SK-N-SH treated with all-trans-retinoic acid at 6 μM for 48 hours (cell line): ENCODE data around the gene SAFB2.

Experiments used
- ARNTL ChIP-seq: fragments of 450-650 bp; formaldehyde crosslinking; IDR thresholded peaks from 2 replicates; pipeline ENCODE4 v1.5.0; 2020; ENCODE audit warnings: low read depth, mild to moderate bottlenecking, moderate library complexity, borderline replicate concordance
- CSRNP3 ChIP-seq: fragments of 250-450 bp; sonication (Bioruptor Pico); IDR thresholded peaks from 2 replicates; pipeline ENCODE4 v1.5.1; 2021; ENCODE audit warnings: mild to moderate bottlenecking, moderate library complexity
- PATZ1 ChIP-seq: fragments of 250-450 bp; sonication (Bioruptor Pico); IDR thresholded peaks from 2 replicates; pipeline ENCODE4 v1.8.0; 2020; ENCODE audit warnings: mild to moderate bottlenecking, moderate library complexity, borderline replicate concordance
- POU6F1 ChIP-seq: fragments of 250-450 bp; sonication (Bioruptor Pico); IDR thresholded peaks from 2 replicates; pipeline ENCODE4 v1.8.0; 2021; ENCODE audit warnings: low read depth, mild to moderate bottlenecking, moderate library complexity, borderline replicate concordance
- PPARA ChIP-seq: fragments of 250-450 bp; sonication (Bioruptor Pico); IDR thresholded peaks from 2 replicates; pipeline ENCODE4 v1.5.0; 2020; ENCODE audit warnings: mild to moderate bottlenecking, borderline replicate concordance
- RARB ChIP-seq: fragments of 250-450 bp; sonication (Bioruptor Pico); IDR thresholded peaks from 2 replicates; pipeline ENCODE4 v1.8.0; 2021; ENCODE audit warnings: mild to moderate bottlenecking, moderate library complexity
- SNAI2 ChIP-seq: fragments of 250-450 bp; sonication (Bioruptor Pico); IDR thresholded peaks from 2 replicates; pipeline ENCODE4 v1.5.0; 2020; ENCODE audit warnings: mild to moderate bottlenecking, moderate library complexity
- TOX ChIP-seq: fragments of 250-450 bp; sonication (Bioruptor Pico); IDR thresholded peaks from 2 replicates; pipeline ENCODE4 v1.8.0; 2021; ENCODE audit warnings: mild to moderate bottlenecking, moderate library complexity, borderline replicate concordance
- TSHZ2 ChIP-seq: fragments of 250-450 bp; sonication (Bioruptor Pico); IDR thresholded peaks from 2 replicates; pipeline ENCODE4 v1.5.0; 2020; ENCODE audit warnings: mild to moderate bottlenecking, moderate library complexity
- ZFP3 ChIP-seq: fragments of 250-450 bp; sonication (Bioruptor Pico); IDR thresholded peaks from 2 replicates; pipeline ENCODE4 v1.5.0; 2020; ENCODE audit warnings: mild to moderate bottlenecking, moderate library complexity
- ZFP30 ChIP-seq: fragments of 450-650 bp; formaldehyde crosslinking; IDR thresholded peaks from 2 replicates; pipeline ENCODE4 v1.5.0; 2022; ENCODE audit warnings: mild to moderate bottlenecking, moderate library complexity
- ZNF70 ChIP-seq: fragments of 450-650 bp; formaldehyde crosslinking; IDR thresholded peaks from 2 replicates; pipeline ENCODE4 v1.5.0; 2020; ENCODE audit warnings: mild to moderate bottlenecking, moderate library complexity

- TF ChIP-seq SNAI2 (no peak), ARNTL (CRISPR knock-in tag) (no peak), RARB (CRISPR knock-in tag) (no peak), ZFP3 (CRISPR knock-in tag) (no peak), PATZ1 (CRISPR knock-in tag) (no peak), ZNF70 (CRISPR knock-in tag) (no peak), PPARA (CRISPR knock-in tag) (no peak), TSHZ2 (CRISPR knock-in tag) (no peak), ZFP30 (no peak), POU6F1 (CRISPR knock-in tag) (no peak), CSRNP3 (CRISPR knock-in tag) (no peak), TOX (CRISPR knock-in tag) (no peak)
Measured at GRCh38 chr19:5575590-5575989, 47.0 kb downstream of the SAFB2 start.
